ENCODE data around the gene RECK. TPM values are rescaled to one million over a fixed set of nuclear protein-coding genes. Genes with fewer than 3 reads are reported as not detected.
A peak's percentile ranks its signal among the peaks of the same experiment; 100 is the strongest.
"Not testable (repeated sequence)": the region's sequence is repeated elsewhere in the genome, so short reads cannot be mapped to it uniquely, and the experiment has no call there.

Gene RECK
- total RNA-seq, 4 donors from 2014 or later, result 14.3 to 37.7 (median 30.7) TPM

GRCh38 chr9:36158917-36159316 is 122.2 kb downstream of the RECK start:
- intact Hi-C loops (cut with DNase I; ENCODE audit: low total_unique reads), result no loop called here
- peak overlapping the region; percentile 86 to 96 for H3K27ac ChIP-seq
- DNase-seq, result no peak
- H3K4me1 ChIP-seq, result peaks cover 0 to 27% of the 10 kb centered on the region in 2 donors
- H3K36me3 ChIP-seq, result no peaks in the 10 kb centered on the region
- H3K27me3 ChIP-seq, result no peaks in the 10 kb centered on the region
- no peak overlapping the region for H3K4me3 ChIP-seq
- no peaks in the 10 kb centered on the region for H3K9me3 ChIP-seq
- TF ChIP-seq POLR2A (IDR thresholded peaks at IDR 0.05), result no peak
- no peak for TF ChIP-seq CTCF (IDR thresholded peaks at IDR 0.05)

GRCh38 chr9:36159509-36159908 is 122.8 kb downstream of the RECK start:
- intact Hi-C loops (cut with DNase I; ENCODE audit: low total_unique reads); DNase-seq; H3K4me3 ChIP-seq; H3K36me3 ChIP-seq; H3K9me3 ChIP-seq; H3K27me3 ChIP-seq: not testable (repeated sequence)
- Histone ChIP-seq H3K27ac (peak overlapping the region; percentile 86 to 96), H3K4me1 (peaks cover 0 to 27% of the 10 kb centered on the region in 2 donors)

GRCh38 chr9:36160126-36160525 is 123.4 kb downstream of the RECK start:
- not testable (repeated sequence) for DNase-seq, H3K4me3 ChIP-seq, H3K36me3 ChIP-seq, H3K27me3 ChIP-seq, H3K9me3 ChIP-seq
- Histone ChIP-seq H3K4me1 (peaks cover 0 to 30% of the 10 kb centered on the region in 2 donors), H3K27ac (peak overlapping the region; percentile 86 to 96)
- intact Hi-C loops (cut with DNase I; ENCODE audit: low total_unique reads), result loop anchor here (10.0 kb wide), 1 partner anchor 55 kb away; no protein-coding TSS in a partner anchor

GRCh38 chr9:36161187-36161586 is 124.5 kb downstream of the RECK start:
- H3K9me3 ChIP-seq, result no peaks in the 10 kb centered on the region
- intact Hi-C loops (cut with DNase I; ENCODE audit: low total_unique reads), result loop anchor here (10.0 kb wide), 1 partner anchor 56 kb away; no protein-coding TSS in a partner anchor
- no peaks in the 10 kb centered on the region for H3K36me3 ChIP-seq
- no peak overlapping the region for H3K4me3 ChIP-seq
- peaks cover 0 to 33% of the 10 kb centered on the region in 2 donors for H3K4me1 ChIP-seq
- TF ChIP-seq POLR2A (IDR thresholded peaks at IDR 0.05), result no peak
- TF ChIP-seq CTCF (IDR thresholded peaks at IDR 0.05), result no peak
- peak overlapping the region; percentile 86 to 96 for H3K27ac ChIP-seq
- no peaks in the 10 kb centered on the region for H3K27me3 ChIP-seq
- DNase-seq, result no peak

GRCh38 chr9:36162211-36162738 is 125.6 kb downstream of the RECK start:
- intact Hi-C loops (cut with DNase I; ENCODE audit: low total_unique reads), result loop anchor here (10.0 kb wide), 1 partner anchor 57 kb away; no protein-coding TSS in a partner anchor
- Histone ChIP-seq H3K4me3 (no peak overlapping the region), H3K27me3 (no peaks in the 10 kb centered on the region), H3K4me1 (peaks cover 0 to 33% of the 10 kb centered on the region in 2 donors), H3K27ac (peak overlapping the region; percentile 86 to 96), H3K9me3 (no peaks in the 10 kb centered on the region), H3K36me3 (no peaks in the 10 kb centered on the region)
- no peak for TF ChIP-seq CTCF (IDR thresholded peaks at IDR 0.05)
- TF ChIP-seq POLR2A (IDR thresholded peaks at IDR 0.05), result no peak
- DNase-seq, result no peak

GRCh38 chr9:36163049-36163785 is 126.5 kb downstream of the RECK start:
- Histone ChIP-seq H3K36me3 (no peaks in the 10 kb centered on the region), H3K4me1 (peaks cover 0 to 28% of the 10 kb centered on the region in 2 donors), H3K4me3 (no peak overlapping the region), H3K9me3 (no peaks in the 10 kb centered on the region), H3K27ac (peak overlapping the region; percentile 86 to 96), H3K27me3 (no peaks in the 10 kb centered on the region)
- intact Hi-C loops (cut with DNase I; ENCODE audit: low total_unique reads), result loop anchor here (10.0 kb wide), 1 partner anchor 58 kb away; no protein-coding TSS in a partner anchor
- TF ChIP-seq POLR2A (IDR thresholded peaks at IDR 0.05) (peak in 1 of 2 donors; percentile 11), CTCF (IDR thresholded peaks at IDR 0.05) (no peak)
- peak; percentile 82 to 83 for DNase-seq

Data from uterus (tissue), 4 donors.